K562 (cell line): Measurements from ENCODE around the gene NIPSNAP3A. TPM values are rescaled to one million over a fixed set of nuclear protein-coding genes. Genes with fewer than 3 reads are reported as not detected.

Experiments
- ATAC-seq: fragments of 200-7000 bp; cut with Tn5 transposase; 3 replicates; pipeline ENCODE4 v1.9.1; 2020; ENCODE audit warnings: moderate library complexity
- BruUV-seq: library from RNA; stranded (reverse); fragments of 400-500 nt; replicated peaks from 2 replicates; lab custom pipeline; 2021; lab: Mats Ljungman, UMichigan
- CTCF ChIA-PET: fragments of 300-600 bp; formaldehyde crosslinking; extraction: SDS; loops from one replicate; lab custom pipeline; 2021; ENCODE audit warnings: low intra/inter-chr PET ratio; lab: Yijun Ruan, JAX
- POLR2A ChIA-PET: fragments of 300-600, 350-650 bp; sonication (Branson Sonifier 250); formaldehyde crosslinking; extraction: SDS; loops from one replicate; lab custom pipeline; 2021; ENCODE audit warnings: antibody characterized with exemption, inconsistent platforms; lab: Yijun Ruan, JAX
- DNase-seq, 4 experiments: peaks; one replicate each; pipeline versions ENCODE4 v3.0.0 to v3.0.0-alpha.2; 2011 to 2018; ENCODE audit warnings: low spot score in 3 of 4, mixed read lengths in 3 of 4; ENCODE audit errors: extremely low read depth in 1 of 4
- FAIRE-seq: peaks from 2 replicates; lab custom pipeline; 2011; peaks lifted over from hg19 to GRCh38; lab: Jason Lieb, UNC
- H2AFZ ChIP-seq: 2 replicates; pipeline ENCODE4 v1.6.0; 2011; ENCODE audit warnings: low read depth, low read length, control low read depth, inconsistent platforms
- H3K27ac ChIP-seq: fragments of 200-600 bp; 3 replicates; pipeline ENCODE4 v1.8.0; 2011; ENCODE audit warnings: low read depth, mild to moderate bottlenecking, control low read depth, inconsistent platforms, low read length, moderate library complexity, mixed read lengths; ENCODE audit errors: extremely low read depth
- H3K27me3 ChIP-seq, 2 experiments: fragments of 300-600 bp in 1 of 2; 2 replicates in 1 of 2; 3 replicates in 1 of 2; pipeline versions ENCODE4 v1.6.0 to v1.8.0; 2011; ENCODE audit warnings: inconsistent platforms in 2 of 2, low read length in 2 of 2, mild to moderate bottlenecking in 1 of 2, mixed read lengths in 1 of 2, moderate library complexity in 1 of 2; ENCODE audit not compliant: control insufficient read depth in 2 of 2, insufficient read depth in 2 of 2
- H3K36me3 ChIP-seq: fragments of 300-600 bp; 3 replicates; pipeline ENCODE4 v1.8.0; 2011; ENCODE audit warnings: mild to moderate bottlenecking, low read length, inconsistent platforms; ENCODE audit not compliant: control insufficient read depth, insufficient read depth
- H3K4me1 ChIP-seq, 2 experiments: fragments of 200-600 bp in 1 of 2; replicated peaks in 1 of 2; 2 replicates in 1 of 2; 3 replicates in 1 of 2; pipeline versions ENCODE4 v1.5.1 to v1.8.0; 2011; ENCODE audit warnings: inconsistent platforms in 2 of 2, low read length in 2 of 2, mild to moderate bottlenecking in 1 of 2, mixed read lengths in 1 of 2, moderate library complexity in 1 of 2; ENCODE audit not compliant: control insufficient read depth in 2 of 2, insufficient read depth in 2 of 2
- H3K4me2 ChIP-seq: 2 replicates; pipeline ENCODE4 v1.6.1; 2011; ENCODE audit warnings: low read length, control low read depth, inconsistent platforms, mixed read lengths; ENCODE audit not compliant: insufficient read depth
- H3K4me3 ChIP-seq: fragments of 200-600 bp; sonication (generic), shearing (Covaris generic); 2 replicates; pipeline ENCODE4 v1.5.1; 2016; ENCODE audit warnings: control low read depth, inconsistent platforms
- H3K79me2 ChIP-seq: fragments of 200-600 bp; 3 replicates; pipeline ENCODE4 v1.8.0; 2011; ENCODE audit warnings: low read length, inconsistent platforms; ENCODE audit not compliant: control insufficient read depth, insufficient read depth
- H3K9ac ChIP-seq, 2 experiments: 2 replicates each; pipeline versions ENCODE4 v1.6.0 to v1.6.1; 2011; ENCODE audit warnings: low read depth in 2 of 2, low read length in 2 of 2, control low read depth in 1 of 2, inconsistent platforms in 1 of 2, mild to moderate bottlenecking in 1 of 2, mixed read lengths in 1 of 2; ENCODE audit not compliant: insufficient read depth in 1 of 2
- H3K9me1 ChIP-seq: one replicate; pipeline ENCODE4 v1.6.0; 2011; ENCODE audit warnings: inconsistent platforms, mild to moderate bottlenecking, low read length, moderate library complexity; ENCODE audit not compliant: control insufficient read depth, insufficient read depth
- H3K9me3 ChIP-seq: replicated peaks from 2 replicates; pipeline ENCODE4 v1.5.1; 2011; ENCODE audit warnings: low read depth, low read length, inconsistent platforms; ENCODE audit not compliant: control insufficient read depth, insufficient read depth
- H4K20me1 ChIP-seq: replicated peaks from 2 replicates; pipeline ENCODE4 v1.6.1; 2011; ENCODE audit warnings: low read length, inconsistent platforms, mixed read lengths; ENCODE audit not compliant: control insufficient read depth, insufficient read depth
- ERF ChIP-seq: fragments of 450-650 bp; formaldehyde crosslinking; IDR thresholded peaks from 2 replicates; pipeline ENCODE4 v1.4.0; 2020; ENCODE audit warnings: mild to moderate bottlenecking, mixed read lengths
- HNRNPK ChIP-seq: fragments of 200-400 bp; formaldehyde crosslinking; IDR thresholded peaks from one replicate; pipeline ENCODE4 v1.6.1; 2018; ENCODE audit warnings: mild to moderate bottlenecking, low read depth, low read length; ENCODE audit not compliant: poor library complexity, severe bottlenecking
- NBN ChIP-seq: fragments of 450-650 bp; IDR thresholded peaks from 2 replicates; pipeline ENCODE4 v1.6.1; 2016; ENCODE audit warnings: low read depth, mild to moderate bottlenecking
- NCOA6 ChIP-seq: fragments of 450-650 bp; IDR thresholded peaks from 2 replicates; pipeline ENCODE4 v1.6.1; 2017; ENCODE audit warnings: mild to moderate bottlenecking
- NONO ChIP-seq, 2 experiments: fragments of 200-400 bp in 1 of 2; fragments of 450-650 bp in 1 of 2; formaldehyde crosslinking in 1 of 2; IDR thresholded peaks; 2 replicates each; pipeline ENCODE4 v1.6.1; 2017; ENCODE audit warnings: low read depth in 2 of 2, mild to moderate bottlenecking in 2 of 2, moderate library complexity in 2 of 2, low read length in 1 of 2
- WGBS: fragments of 100-300 bp; shearing (Covaris generic); methylation state at CpG from one replicate; pipeline ENCODE4 v1.1.6; 2016; ENCODE audit warnings: low coverage, mixed read lengths; ENCODE audit not compliant: insufficient coverage; ENCODE audit errors: missing lambda C conversion rate; 5-methylcytosine and 5-hydroxymethylcytosine counted together
- in situ Hi-C: fragments of 300-500 bp; cut with MboI; formaldehyde crosslinking; loops from 4 replicates; pipeline ENCODE4 v1.15.0; 2018; ENCODE audit warnings: inconsistent platforms, mixed read lengths
- intact Hi-C: fragments of 100-400 bp; cut with micrococcal nuclease; formaldehyde crosslinking; loops from 2 replicates; pipeline ENCODE4 v1.14.2; 2022
- polyA plus RNA-seq, 8 experiments: library from polyadenylated mRNA; depleted of rRNA in 4 of 8; stranded (reverse) in 5 of 8; unstranded in 3 of 8; fragments of >200 nt; fragmentation: Nextera tagmentation in 2 of 8; fragmentation: Illumina TruSeq in 1 of 8; extraction: Ambion mirVana in 2 of 8; extraction: Trizol in 1 of 8; gene quantifications; 2 replicates each; pipeline versions ENCODE4 v1.2.1 to v1.2.3, GENCODE V29; 2011 to 2014; ENCODE audit warnings: inconsistent platforms in 1 of 8, missing spikeins in 1 of 8
- total RNA-seq, 7 experiments: library from RNA; depleted of rRNA in 6 of 7; stranded (reverse); fragments of >200 nt in 6 of 7; fragmentation: Illumina TruSeq in 2 of 7; extraction: Trizol in 2 of 7; gene quantifications; 2 replicates each; pipeline versions ENCODE4 v1.2.1 to v1.2.3, GENCODE V29; 2011 to 2021; ENCODE audit warnings: low replicate concordance in 1 of 7
- TF ChIP-seq, protein P1 (sequence below): IDR thresholded peaks from 3 replicates; pipeline ENCODE4 v1.6.1; 2011; ENCODE audit warnings: borderline replicate concordance, mild to moderate bottlenecking, moderate library complexity; ENCODE audit not compliant: insufficient read length; ENCODE audit errors: extremely low read depth

NIPSNAP3A gene
- total and polyA plus RNA-seq, 9 of the 15 experiments (the other 6 are each of a cell fraction or from before 2014, with no cell fraction given): 25.3 to 132 (median 40.5) TPM

DNA sequence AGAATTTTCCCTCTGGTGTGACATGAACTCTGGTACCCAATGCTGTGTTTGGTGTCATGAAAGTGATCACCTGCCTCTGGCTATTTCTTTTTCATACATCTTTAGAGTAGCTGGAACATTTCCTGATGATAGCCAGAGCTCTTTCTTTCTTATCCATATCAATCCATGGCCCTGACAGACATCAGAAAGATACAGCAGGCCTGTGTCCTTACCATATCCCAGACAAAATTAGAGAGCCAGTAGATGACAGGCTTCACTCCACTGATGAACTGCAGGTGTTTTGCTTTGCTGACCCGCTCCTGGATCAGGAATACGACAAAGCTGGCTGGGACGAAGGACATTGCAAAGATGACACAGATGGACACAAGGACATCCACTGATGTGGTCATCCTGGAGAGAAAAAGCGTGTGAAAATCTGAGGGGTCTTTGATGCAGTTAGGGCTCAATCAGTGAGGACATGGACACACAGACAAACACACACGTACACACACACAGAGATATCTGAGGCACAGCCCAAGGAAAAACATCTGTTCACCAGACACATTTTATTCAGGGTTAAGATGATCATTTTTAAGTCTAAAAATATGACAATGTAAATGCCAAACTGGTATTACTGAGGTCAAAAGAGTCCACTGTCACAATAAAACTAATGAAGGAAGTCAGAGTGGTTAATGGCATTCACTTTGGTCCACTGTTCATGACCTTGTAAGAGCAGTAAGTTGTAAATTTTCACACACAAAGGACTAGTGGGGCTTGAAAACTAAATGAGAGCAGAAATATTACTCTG, 50.9 kb downstream of the NIPSNAP3A start:
- no peaks in the 10 kb centered on the region for H3K9me1 ChIP-seq
- no TSS peak for BruUV-seq
- H3K9me3 ChIP-seq: no peaks in the 10 kb centered on the region
- ATAC-seq (no peak), FAIRE-seq (peak; percentile 6), DNase-seq (no peak)
- H3K79me2 ChIP-seq: no peaks in the 10 kb centered on the region
- no peak overlapping the region for H3K9ac ChIP-seq
- no peak overlapping the region for H3K4me2 ChIP-seq
- no peak overlapping the region for H3K4me3 ChIP-seq
- H4K20me1 ChIP-seq: no peaks in the 10 kb centered on the region
- in situ Hi-C loops: no loop called here
- peaks cover 18 to 36% of the 10 kb centered on the region in 2 experiments; a peak in 4 of 5 replicates for H3K27me3 ChIP-seq
- ChIA-PET POLR2A (no interaction called here), CTCF (no interaction called here)
- H3K36me3 ChIP-seq: no peaks in the 10 kb centered on the region
- intact Hi-C loops: loop anchor here (10.0 kb wide), 1 partner anchor 446 kb away; the partner anchor contains the start of gene SLC44A1
- 0% methylated on average over 5 of the region's 5 CpGs for WGBS
- TF ChIP-seq HNRNPK: no peak
- no peak for TF ChIP-seq NBN
- TF ChIP-seq, protein P1, sequence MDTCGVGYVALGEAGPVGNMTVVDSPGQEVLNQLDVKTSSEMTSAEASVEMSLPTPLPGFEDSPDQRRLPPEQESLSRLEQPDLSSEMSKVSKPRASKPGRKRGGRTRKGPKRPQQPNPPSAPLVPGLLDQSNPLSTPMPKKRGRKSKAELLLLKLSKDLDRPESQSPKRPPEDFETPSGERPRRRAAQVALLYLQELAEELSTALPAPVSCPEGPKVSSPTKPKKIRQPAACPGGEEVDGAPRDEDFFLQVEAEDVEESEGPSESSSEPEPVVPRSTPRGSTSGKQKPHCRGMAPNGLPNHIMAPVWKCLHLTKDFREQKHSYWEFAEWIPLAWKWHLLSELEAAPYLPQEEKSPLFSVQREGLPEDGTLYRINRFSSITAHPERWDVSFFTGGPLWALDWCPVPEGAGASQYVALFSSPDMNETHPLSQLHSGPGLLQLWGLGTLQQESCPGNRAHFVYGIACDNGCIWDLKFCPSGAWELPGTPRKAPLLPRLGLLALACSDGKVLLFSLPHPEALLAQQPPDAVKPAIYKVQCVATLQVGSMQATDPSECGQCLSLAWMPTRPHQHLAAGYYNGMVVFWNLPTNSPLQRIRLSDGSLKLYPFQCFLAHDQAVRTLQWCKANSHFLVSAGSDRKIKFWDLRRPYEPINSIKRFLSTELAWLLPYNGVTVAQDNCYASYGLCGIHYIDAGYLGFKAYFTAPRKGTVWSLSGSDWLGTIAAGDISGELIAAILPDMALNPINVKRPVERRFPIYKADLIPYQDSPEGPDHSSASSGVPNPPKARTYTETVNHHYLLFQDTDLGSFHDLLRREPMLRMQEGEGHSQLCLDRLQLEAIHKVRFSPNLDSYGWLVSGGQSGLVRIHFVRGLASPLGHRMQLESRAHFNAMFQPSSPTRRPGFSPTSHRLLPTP: no peak
- no peak for TF ChIP-seq NONO (IDR thresholded peaks at IDR 0.05; ENCODE audit: low read depth in 2 of 2, low read length in 1 of 2)
- TF ChIP-seq NCOA6: no peak
- TF ChIP-seq ERF (CRISPR knock-in tag): no peak
- H3K27ac ChIP-seq: no peak overlapping the region
- H2AFZ ChIP-seq: no peak overlapping the region
- H3K4me1 ChIP-seq: peaks cover 0 to 5% of the 10 kb centered on the region in 2 experiments; a peak in 2 of 5 replicates
